ENCODE results near the gene HINT1. TPM values are rescaled to one million over a fixed set of nuclear protein-coding genes. Genes with fewer than 3 reads are reported as not detected.

HINT1 gene
- polyA plus RNA-seq (617 and 706 TPM in 2 replicates), polyA minus RNA-seq (129 and 144 TPM in 2 replicates)

GRCh38 chr5:131165119-131165727 is at the start of gene HINT1:
TSS of gene HINT1 (minus strand) at chr5:131165256. CDS start at chr5:131165205, 51 bp downstream.
- Histone ChIP-seq H3K4me3 (ENCODE audit: low read length) (peak within 1 kb of the TSS; percentile 93), H2AFZ (ENCODE audit: low read depth, low read length) (peak within 1 kb of the TSS; percentile 70)

More at GRCh38 chr5:131165119-131165727, at the start of gene HINT1:
- peak within 1 kb of the TSS; percentile 96 for H3K9ac ChIP-seq (ENCODE audit: low read length)
- H3K36me3 ChIP-seq (ENCODE audit: insufficient read depth, low read length), result peaks cover 6% of the 10 kb centered on the region
- H3K9me3 ChIP-seq (ENCODE audit: low read length), result no peaks in the 10 kb centered on the region
- peaks cover 4% of the 10 kb centered on the region for H3F3A ChIP-seq (ENCODE audit: insufficient read depth, low read length, poor library complexity, severe bottlenecking)
- no peak for TF ChIP-seq EZH2 (IDR thresholded peaks at IDR 0.05; ENCODE audit: borderline replicate concordance, insufficient read depth, low read length, poor library complexity, severe bottlenecking)
- peak; percentile 57 for TF ChIP-seq REST (IDR thresholded peaks at IDR 0.05; ENCODE audit: borderline replicate concordance)
- peak; percentile 71 for TF ChIP-seq MXI1 (conservative IDR thresholded peaks at IDR 0.05; ENCODE audit: poor library complexity, severe bottlenecking)
- no peak for TF ChIP-seq EP300 (conservative IDR thresholded peaks at IDR 0.05; ENCODE audit: poor library complexity, severe bottlenecking)
- peak; percentile 94 for TF ChIP-seq POLR2AphosphoS5 (IDR thresholded peaks at IDR 0.05)
- peak; percentile 43 for TF ChIP-seq CTCF (IDR thresholded peaks at IDR 0.05; ENCODE audit: poor library complexity, severe bottlenecking)
- peak; percentile 29 for TF ChIP-seq TAF1 (IDR thresholded peaks at IDR 0.05; ENCODE audit: low read depth)
- peak; percentile 49 for TF ChIP-seq SMC3 (conservative IDR thresholded peaks at IDR 0.05; ENCODE audit: poor library complexity)
- TF ChIP-seq RAD21 (conservative IDR thresholded peaks at IDR 0.05), result peak; percentile 32
- H3K9me2 ChIP-seq (ENCODE audit: insufficient read depth, low read length), result no peaks in the 10 kb centered on the region
- H3K27ac ChIP-seq (ENCODE audit: low read length), result peak within 1 kb of the TSS; percentile 88
- peak within 1 kb of the TSS; percentile 91 for H3K4me2 ChIP-seq (ENCODE audit: low read length)
- no peaks in the 10 kb centered on the region for H4K20me1 ChIP-seq (ENCODE audit: insufficient read depth)
- H3K79me2 ChIP-seq (replicated peaks; ENCODE audit: insufficient read depth, low read length), result peaks cover 31% of the 10 kb centered on the region
- no peaks in the 10 kb centered on the region for H3K27me3 ChIP-seq (ENCODE audit: insufficient read depth, low read depth, low read length)
